Measurements from ENCODE around the gene NPM1.
"Not testable (repeated sequence)": the region's sequence is repeated elsewhere in the genome, so short reads cannot be mapped to it uniquely, and the experiment has no call there.

The NPM1 gene

DNA sequence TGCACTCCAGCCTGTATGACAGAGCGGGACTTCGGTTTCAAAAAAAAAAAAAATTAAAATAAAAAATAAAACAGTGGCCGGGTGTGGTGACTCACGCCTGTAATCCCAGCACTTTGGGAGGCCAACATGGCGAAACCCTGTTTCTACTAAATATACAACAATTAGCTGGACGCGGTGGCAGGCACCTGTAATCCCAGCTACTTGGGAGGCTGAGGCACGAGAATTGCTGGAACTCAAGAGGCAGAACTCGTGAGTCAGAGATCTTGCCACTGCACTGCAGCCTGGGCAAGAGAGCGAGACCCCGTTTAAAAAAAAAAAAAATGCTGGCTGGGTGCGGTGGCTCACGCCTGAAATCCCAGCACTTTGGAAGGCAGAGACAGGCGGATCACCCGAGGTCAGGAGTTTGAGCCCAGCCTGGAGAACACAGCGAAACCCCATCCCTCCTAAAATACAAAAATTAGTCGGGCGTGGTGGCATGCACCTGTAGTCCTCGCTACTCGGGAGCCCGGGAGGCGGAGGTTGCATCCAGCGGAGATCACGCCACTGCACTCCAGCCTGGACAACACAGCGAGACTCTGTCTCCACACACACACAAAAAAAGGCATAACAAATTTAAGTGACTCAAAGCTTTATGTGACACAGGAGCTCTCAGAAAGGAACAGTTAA lies 1.5 kb upstream of the NPM1 start:
- no peak for DNase-seq

GRCh38 chr5:171386861-171387344 lies 746 bp upstream of the NPM1 start:
- no peak for DNase-seq

- peak; percentile 82 for DNase-seq
These were observed 544 bp downstream of the NPM1 start for GRCh38 chr5:171387970-171388815.

- no peak for DNase-seq
These were observed 1.1 kb downstream of the NPM1 start for GRCh38 chr5:171388816-171389168.

GRCh38 chr5:171390883-171391677 lies 3.4 kb downstream of the NPM1 start:
- DNase-seq = no peak

- DNase-seq = no peak
These were observed 4.4 kb downstream of the NPM1 start for GRCh38 chr5:171391996-171392577.

DNA sequence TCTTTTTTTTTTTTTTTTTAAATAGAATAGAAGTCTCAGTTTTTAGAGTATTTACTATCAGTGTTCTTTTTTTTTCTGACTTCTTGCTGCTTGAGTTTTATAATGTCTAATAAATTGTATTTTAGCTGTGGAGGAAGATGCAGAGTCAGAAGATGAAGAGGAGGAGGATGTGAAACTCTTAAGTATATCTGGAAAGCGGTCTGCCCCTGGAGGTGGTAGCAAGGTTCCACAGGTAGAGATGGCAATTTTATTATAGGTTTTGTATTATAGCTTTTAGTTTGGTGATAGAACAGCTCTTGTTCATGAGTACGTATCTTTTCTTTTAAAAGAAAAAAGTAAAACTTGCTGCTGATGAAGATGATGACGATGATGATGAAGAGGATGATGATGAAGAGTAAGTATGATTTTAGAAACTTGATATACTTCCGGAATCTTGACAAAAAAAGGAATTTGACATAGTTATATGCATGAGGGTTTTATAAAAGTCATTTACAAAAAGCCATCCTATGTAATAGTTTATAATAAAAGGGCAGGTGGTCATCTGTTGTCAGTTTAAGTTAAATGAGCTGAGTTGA lies 5.0 kb downstream of the NPM1 start:
- DNase-seq = no peak

GRCh38 chr5:171395042-171395441 lies 7.4 kb downstream of the NPM1 start:
- no peak for DNase-seq

DNA sequence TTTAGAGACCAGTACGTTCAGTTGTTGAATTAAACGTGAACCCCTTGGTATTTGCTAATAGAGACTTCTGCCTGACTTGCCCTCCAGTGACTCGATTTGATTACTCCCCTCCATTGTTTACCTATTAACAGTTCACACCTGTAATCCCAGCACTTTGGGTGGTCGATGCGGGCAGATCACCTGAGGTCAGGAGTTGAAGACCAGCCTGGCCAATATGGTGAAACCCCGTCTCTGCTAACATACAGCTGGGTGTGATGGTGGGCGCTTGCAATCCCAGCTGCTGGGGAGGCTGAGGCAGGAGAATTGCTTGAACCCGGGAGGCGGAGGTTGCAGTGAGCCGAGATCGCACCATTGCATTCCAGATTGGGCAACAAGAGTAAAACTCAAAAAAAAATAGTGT lies 8.9 kb downstream of the NPM1 start:
- DNase-seq = not testable (repeated sequence)

DNA sequence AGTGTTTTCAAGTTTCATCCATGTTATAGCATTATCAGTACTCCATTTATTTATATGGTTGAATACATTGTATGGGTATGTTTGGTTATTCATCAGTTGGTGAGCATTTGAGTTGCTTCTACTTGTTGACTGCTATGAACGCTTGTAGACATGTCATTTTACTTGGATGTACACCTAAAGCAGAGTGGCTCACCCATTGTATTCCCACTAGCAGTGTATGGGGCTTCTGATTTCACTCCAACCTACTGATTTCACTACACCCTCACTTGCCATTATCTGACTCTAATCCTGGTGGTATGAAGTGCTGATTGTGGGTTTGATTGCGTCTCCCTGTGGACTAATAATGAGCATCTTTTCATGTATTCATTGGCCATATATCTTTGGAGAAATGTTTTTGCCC lies 9.5 kb downstream of the NPM1 start:
- DNase-seq = no peak

- no peak for DNase-seq
These were observed 9.9 kb downstream of the NPM1 start for GRCh38 chr5:171397599-171397998.

GRCh38 chr5:171398660-171399059 lies 11.0 kb downstream of the NPM1 start:
- DNase-seq = not testable (repeated sequence)

- no peak for DNase-seq
These were observed 12.5 kb downstream of the NPM1 start for GRCh38 chr5:171400169-171400568.

DNA sequence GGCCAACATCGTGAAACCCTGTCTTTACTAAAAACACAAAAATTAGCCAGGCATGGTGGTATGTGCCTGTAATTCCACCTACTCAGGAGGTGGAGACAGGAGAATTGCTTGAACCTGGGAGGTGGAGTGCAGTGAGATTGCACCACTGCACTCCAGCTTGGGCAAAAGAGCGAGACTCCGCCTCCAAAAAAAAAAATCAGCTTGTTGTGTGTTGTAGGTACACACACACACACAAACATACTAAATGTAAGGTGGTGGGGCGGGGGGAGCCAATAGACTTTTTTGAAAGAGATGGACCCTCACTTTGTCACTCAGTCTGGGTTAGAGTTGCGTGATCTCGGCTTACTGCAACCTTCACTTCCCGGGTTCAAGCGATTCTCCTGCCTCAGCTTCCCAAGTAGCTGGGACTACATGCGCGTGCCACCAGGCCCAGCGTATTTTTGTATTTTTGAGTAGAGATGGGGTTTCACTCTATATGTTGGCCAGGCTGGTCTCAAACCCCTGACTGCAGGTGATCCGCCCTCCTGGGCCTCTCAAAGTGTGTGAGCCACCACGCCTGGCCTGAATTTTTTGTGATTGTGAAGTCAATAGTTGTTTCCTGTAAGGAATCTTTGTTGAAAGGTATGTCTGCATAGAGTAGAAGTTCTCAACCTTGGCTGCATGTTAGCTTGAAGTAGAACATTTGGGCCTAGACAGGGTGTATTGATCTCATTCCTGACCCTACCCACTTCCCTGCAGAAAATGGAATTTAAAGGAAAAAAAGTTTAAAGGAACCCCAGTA lies 13.7 kb downstream of the NPM1 start:
- DNase-seq = no peak

DNA sequence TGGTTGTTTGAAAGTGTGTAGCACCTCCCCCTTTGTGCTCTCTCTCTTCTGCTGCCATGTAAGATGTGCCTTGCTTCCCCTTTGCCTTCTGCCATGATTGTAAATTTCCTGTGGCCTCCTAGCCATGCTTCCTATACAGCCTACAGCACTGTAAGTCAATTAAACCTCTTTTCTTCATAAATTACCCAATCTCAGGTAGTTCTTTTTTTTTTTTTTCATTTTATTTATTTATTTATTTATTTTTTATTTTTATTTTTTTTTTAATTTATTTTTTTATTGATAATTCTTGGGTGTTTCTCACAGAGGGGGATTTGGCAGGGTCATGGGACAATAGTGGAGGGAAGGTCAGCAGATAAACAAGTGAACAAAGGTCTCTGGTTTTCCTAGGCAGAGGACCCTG lies 15.1 kb downstream of the NPM1 start:
- not testable (repeated sequence) for DNase-seq

DNA sequence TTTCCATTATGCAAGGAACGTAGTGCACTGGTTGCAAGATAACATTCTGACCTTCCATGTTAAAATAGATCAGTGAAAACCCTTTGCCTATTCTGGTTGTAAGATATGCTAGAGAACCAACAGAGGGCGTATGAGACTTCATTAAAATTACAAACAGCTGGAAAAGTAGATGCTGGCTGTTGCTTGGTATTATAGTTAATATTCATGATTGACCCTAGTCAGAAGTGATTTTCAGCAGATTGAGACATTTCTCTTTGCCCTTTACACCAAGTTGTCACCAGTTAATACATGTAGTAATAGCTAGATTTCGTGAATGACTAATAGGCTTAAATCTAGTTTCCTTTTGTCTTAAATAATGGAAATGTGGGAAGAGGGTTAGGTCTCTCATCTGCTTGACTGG lies 18.0 kb downstream of the NPM1 start:
- no peak for DNase-seq

DNA sequence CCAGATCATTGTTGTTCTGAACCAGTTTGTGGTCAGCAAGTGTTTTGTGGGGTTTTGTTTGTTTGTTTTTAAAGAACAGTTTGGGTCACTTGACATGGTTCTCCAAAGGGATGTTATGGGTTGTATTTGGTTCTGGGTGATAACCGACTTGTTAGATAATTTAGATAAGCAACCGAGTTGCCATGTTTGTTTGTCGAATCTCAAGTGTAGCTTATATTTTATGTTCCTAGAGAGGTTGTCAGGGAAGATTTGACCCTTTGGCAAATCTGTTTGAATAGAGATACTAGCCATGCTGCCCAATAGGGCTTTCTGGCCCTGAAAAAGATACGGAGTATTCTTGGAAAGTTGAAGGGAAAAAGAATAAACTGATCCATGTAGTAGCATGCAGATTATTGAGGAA lies 19.6 kb downstream of the NPM1 start:
- DNase-seq = no peak

- DNase-seq = no peak
These were observed 21.8 kb downstream of the NPM1 start for GRCh38 chr5:171409164-171410136.

GRCh38 chr5:171410181-171410580 lies 22.5 kb downstream of the NPM1 start:
- DNase-seq = no peak

DNA sequence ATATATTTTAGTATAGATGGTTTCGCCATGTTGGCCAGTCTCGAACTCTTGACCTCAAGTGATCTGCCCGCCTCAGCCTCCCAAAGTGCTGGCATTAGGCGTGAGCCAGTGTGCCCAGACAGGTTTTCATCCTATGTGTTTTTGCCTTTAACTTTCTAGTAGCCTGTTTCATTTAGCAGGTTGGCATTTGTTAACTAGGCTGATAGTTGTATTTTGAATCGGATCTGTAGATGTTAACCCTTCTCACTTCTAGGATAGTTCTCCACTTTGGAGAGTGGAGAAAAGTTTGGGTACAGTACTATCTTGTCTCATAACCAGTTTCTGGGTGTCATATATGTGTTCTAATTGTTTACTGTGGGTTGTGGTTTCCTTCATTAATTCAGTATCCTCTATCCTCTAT lies 24.5 kb downstream of the NPM1 start:
- no peak for DNase-seq
